Measurements from ENCODE around the gene SORCS2. TPM values are rescaled to one million over a fixed set of nuclear protein-coding genes. Genes with fewer than 3 reads are reported as not detected.

Gene SORCS2
- total and polyA plus RNA-seq, 2 of the 8 experiments (the other 6 are each of a cell fraction or from before 2014, with no cell fraction given): 0.36 to 1.8 TPM

DNA sequence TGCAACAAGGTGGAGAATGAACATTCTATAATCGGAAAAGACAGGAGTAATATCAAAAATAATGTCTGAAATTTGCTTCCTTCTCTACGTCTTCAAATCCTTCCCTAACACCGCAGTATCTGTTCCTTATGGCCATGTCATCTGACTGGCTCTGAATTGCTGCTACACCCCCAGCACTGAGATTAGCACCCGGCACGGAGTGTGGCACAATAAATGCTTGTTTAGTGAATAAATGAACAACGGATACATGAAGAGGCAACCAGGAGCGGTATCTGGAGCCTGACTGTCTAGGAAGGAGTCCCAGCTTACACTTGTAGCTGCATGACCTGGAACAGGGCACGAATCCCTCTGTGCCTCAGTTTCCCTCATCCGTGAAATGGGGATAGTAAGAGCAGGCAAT, 583.1 kb downstream of the SORCS2 start:
- Histone ChIP-seq H3K4me3 (ENCODE audit: extremely low read depth in 1 of 4, insufficient read depth in 2 of 4, low read depth in 3 of 4, low read length in 4 of 4) (no peak overlapping the region), H3K27ac (ENCODE audit: low read depth, low read length) (no peak overlapping the region), H3K4ac (replicated peaks; ENCODE audit: insufficient read length, low read depth, low read length) (no peak overlapping the region), H3K14ac (ENCODE audit: insufficient read length) (no peak overlapping the region), H3K79me1 (ENCODE audit: low read depth, low read length) (no peaks in the 10 kb centered on the region; the same call in 1 of the 2 replicates), H4K20me1 (replicated peaks in 1 of 2; ENCODE audit: control insufficient read depth in 1 of 2, insufficient read depth in 2 of 2, low read length in 2 of 2) (peaks cover 0 to 2% of the 10 kb centered on the region in 2 experiments), H3K56ac (replicated peaks; ENCODE audit: insufficient read length, low read depth, low read length) (no peak overlapping the region), H3K23me2 (ENCODE audit: low read depth, low read length) (no peaks in the 10 kb centered on the region), H3K27me3 (replicated peaks in 1 of 4; ENCODE audit: control insufficient read depth in 3 of 4, extremely low read depth in 1 of 4, insufficient read depth in 3 of 4, low read length in 3 of 4) (no peaks in the 10 kb centered on the region), H2BK20ac (ENCODE audit: low read length) (no peak overlapping the region), H2BK15ac (ENCODE audit: low read length) (no peak overlapping the region), H3K36me3 (ENCODE audit: control insufficient read depth in 2 of 4, insufficient read depth in 4 of 4, low read length in 3 of 4) (peaks cover 0 to 18% (median 4%) of the 10 kb centered on the region in 4 experiments; a peak in 3 of 8 replicates), H3K9me3 (ENCODE audit: insufficient read depth in 2 of 2, low read depth in 1 of 2, low read length in 1 of 2) (no peaks in the 10 kb centered on the region), H2BK120ac (replicated peaks; ENCODE audit: low read depth, low read length) (no peak overlapping the region), H3K4me2 (ENCODE audit: insufficient read depth in 1 of 2, low read depth in 2 of 2, low read length in 2 of 2) (no peak overlapping the region), H3K79me2 (ENCODE audit: control insufficient read depth in 1 of 2, insufficient read depth in 2 of 2, low read length in 2 of 2) (no peaks in the 10 kb centered on the region), H2BK5ac (ENCODE audit: low read depth, low read length) (no peak overlapping the region), H3K9ac (replicated peaks in 1 of 4; ENCODE audit: extremely low read depth in 1 of 4, low read depth in 3 of 4, low read length in 3 of 4) (no peak overlapping the region), H4K91ac (replicated peaks; ENCODE audit: insufficient read length, low read length) (no peak overlapping the region), H4K5ac (ENCODE audit: insufficient read length, low read depth, low read length) (no peak overlapping the region), H2AFZ (ENCODE audit: low read length) (no peak overlapping the region), H3K23ac (ENCODE audit: insufficient read length) (no peak overlapping the region), H2AK5ac (ENCODE audit: low read depth, low read length) (no peak overlapping the region), H4K8ac (ENCODE audit: extremely low read depth, insufficient read depth, low read length) (no peak overlapping the region), H3K4me1 (replicated peaks in 1 of 4; ENCODE audit: control insufficient read depth in 3 of 4, insufficient read depth in 4 of 4, low read length in 3 of 4) (peaks cover 0 to 4% (median 1%) of the 10 kb centered on the region in 4 experiments; a peak in 3 of 7 replicates), H2BK12ac (ENCODE audit: low read depth, low read length) (no peak overlapping the region), H3K18ac (ENCODE audit: extremely low read depth, low read length) (no peak overlapping the region)
- POLR2A ChIA-PET (ENCODE audit: partially characterized antibody): no interaction called here
- CTCF ChIA-PET (ENCODE audit: partially characterized antibody): interaction anchor here (0.6 to 4.0 kb wide), 4 partner anchors 8 to 1117 kb away, joined by 3 to 23 read pairs (median 3); no protein-coding TSS in a partner anchor
- no peak for DNase-seq (ENCODE audit: low read depth in 1 of 2, low spot score in 2 of 2)
- FAIRE-seq: no peak
- 90% methylated on average over 9 of the region's 9 CpGs; no CpG with 5 or more reads in 1 of the 2 experiments for WGBS, 2 experiments (ENCODE audit: extremely low coverage in 1 of 2, insufficient coverage in 1 of 2, insufficient read length in 1 of 2, insufficient replicate concordance in 2 of 2, low coverage in 1 of 2, low lambda C conversion rate in 2 of 2, missing lambda C conversion rate in 1 of 2)
- TF ChIP-seq TBP (IDR thresholded peaks at IDR 0.05; ENCODE audit: low read depth, low read length) (no peak), CHD1 (IDR thresholded peaks at IDR 0.05; ENCODE audit: low read depth, low read length) (no peak), JUN (IDR thresholded peaks at IDR 0.05; ENCODE audit: low read depth, low read length) (no peak), SIN3A (conservative IDR thresholded peaks at IDR 0.05 in 1 of 2, IDR thresholded peaks at IDR 0.05 in 1 of 2; ENCODE audit: low read depth in 1 of 2, low read length in 2 of 2) (no peak), HDAC6 (IDR thresholded peaks at IDR 0.05; ENCODE audit: low read depth, low read length) (no peak), BCL11A (IDR thresholded peaks at IDR 0.05; ENCODE audit: low read depth in 2 of 2, low read length in 2 of 2) (no peak), CREB1 (IDR thresholded peaks at IDR 0.05) (no peak), GABPA (IDR thresholded peaks at IDR 0.05; ENCODE audit: borderline replicate concordance, insufficient read depth, low read length) (no peak), RXRA (IDR thresholded peaks at IDR 0.05; ENCODE audit: insufficient read depth, low read depth, low read length) (no peak), PHF8 (conservative IDR thresholded peaks at IDR 0.05; ENCODE audit: low read depth, low read length) (no peak), SIX5 (IDR thresholded peaks at IDR 0.05; ENCODE audit: low read depth, low read length) (no peak), RNF2 (IDR thresholded peaks at IDR 0.05; ENCODE audit: borderline replicate concordance, low read depth, low read length, missing control alignments, poor library complexity, severe bottlenecking) (no peak)
- TF ChIP-seq, protein P1, sequence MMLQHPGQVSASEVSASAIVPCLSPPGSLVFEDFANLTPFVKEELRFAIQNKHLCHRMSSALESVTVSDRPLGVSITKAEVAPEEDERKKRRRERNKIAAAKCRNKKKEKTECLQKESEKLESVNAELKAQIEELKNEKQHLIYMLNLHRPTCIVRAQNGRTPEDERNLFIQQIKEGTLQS (IDR thresholded peaks at IDR 0.05; ENCODE audit: insufficient read depth, low read depth, low read length): no peak
